ENCODE measurements around the gene PIWIL4.
A peak's percentile ranks its signal among the peaks of the same experiment; 100 is the strongest.
"Not testable (repeated sequence)": the region's sequence is repeated elsewhere in the genome, so short reads cannot be mapped to it uniquely, and the experiment has no call there.

The PIWIL4 gene

DNA sequence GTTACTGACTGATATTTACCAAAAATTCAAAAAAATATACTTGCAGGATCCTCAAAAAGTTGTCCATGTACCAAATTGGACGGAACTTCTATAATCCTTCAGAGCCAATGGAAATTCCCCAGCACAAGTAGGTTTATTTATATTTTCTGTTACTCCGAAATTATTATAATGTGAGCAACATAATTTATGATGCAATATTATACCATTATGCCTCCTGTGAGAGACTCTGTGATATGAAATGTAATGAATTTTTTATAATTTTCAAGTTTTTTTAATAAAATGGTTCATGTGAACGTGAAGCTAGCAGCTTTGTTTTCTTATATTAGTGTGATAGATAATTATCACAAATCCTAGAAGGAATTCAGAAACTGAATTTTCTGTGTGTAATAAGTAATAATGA lies 18.2 kb downstream of the PIWIL4 start:
- no peak for DNase-seq (ENCODE audit: low read depth)

DNA sequence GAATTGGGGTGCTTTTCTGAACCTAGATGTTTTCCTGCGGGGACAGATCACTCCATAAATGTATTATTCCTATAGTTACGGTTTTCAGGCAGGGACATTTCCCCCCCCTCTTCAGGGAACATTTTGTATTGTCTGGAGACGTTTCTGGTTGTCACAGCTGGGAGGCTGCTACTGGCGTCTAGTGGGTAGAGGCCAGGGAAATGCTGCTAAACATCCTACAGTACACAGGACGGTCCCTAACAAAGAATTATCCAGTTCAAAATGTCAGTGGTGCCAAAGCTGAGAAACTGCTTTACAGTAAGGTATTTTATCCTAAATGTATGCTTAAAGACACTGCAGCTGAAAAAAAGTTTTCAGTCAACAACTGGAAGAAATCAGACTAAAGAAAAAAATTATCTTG lies 19.4 kb downstream of the PIWIL4 start:
- no peak for DNase-seq (ENCODE audit: low read depth)

DNA sequence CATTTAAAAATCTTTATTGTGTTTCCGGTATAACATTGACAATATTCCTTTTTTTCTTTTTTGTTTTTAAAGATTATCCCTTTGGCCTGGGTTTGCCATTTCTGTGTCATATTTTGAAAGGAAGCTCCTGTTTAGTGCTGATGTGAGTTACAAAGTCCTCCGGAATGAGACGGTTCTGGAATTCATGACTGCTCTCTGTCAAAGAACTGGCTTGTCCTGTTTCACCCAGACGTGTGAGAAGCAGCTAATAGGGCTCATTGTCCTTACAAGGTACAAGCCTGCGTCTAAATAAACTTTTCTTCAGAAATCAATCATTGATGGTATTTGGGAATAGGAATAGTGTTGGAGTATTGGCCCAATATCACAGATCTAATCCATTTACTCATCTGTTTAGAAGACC lies 19.8 kb downstream of the PIWIL4 start:
- DNase-seq (ENCODE audit: low read depth): no peak

DNA sequence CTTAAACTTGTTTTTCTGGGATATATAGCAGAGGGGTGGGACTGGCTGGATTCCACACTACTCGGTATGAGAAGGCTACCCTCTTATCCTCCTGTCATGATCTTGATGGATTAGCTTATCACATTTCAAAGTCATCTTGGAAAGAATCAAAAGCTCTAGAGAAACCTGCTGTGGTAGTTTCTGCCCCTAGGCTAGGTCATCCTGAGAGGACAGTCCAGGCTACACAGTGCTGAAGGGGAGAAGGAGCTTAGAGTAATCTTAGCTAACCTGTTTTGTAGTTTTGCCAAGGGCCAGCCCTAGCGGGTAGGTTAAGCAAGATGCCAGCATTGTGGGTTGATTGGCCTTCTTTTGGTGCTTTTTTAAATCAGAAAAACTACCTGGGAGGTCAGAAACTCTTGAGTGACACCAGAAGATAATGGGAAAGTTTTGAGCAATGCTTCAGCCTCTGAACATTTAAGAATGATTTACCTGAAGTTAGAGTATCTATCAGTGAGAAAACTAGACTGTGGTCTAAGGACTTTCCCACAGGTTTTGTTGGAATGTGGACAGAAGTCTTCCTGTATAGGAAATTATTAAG lies 21.3 kb downstream of the PIWIL4 start:
- DNase-seq (ENCODE audit: low read depth): no peak

DNA sequence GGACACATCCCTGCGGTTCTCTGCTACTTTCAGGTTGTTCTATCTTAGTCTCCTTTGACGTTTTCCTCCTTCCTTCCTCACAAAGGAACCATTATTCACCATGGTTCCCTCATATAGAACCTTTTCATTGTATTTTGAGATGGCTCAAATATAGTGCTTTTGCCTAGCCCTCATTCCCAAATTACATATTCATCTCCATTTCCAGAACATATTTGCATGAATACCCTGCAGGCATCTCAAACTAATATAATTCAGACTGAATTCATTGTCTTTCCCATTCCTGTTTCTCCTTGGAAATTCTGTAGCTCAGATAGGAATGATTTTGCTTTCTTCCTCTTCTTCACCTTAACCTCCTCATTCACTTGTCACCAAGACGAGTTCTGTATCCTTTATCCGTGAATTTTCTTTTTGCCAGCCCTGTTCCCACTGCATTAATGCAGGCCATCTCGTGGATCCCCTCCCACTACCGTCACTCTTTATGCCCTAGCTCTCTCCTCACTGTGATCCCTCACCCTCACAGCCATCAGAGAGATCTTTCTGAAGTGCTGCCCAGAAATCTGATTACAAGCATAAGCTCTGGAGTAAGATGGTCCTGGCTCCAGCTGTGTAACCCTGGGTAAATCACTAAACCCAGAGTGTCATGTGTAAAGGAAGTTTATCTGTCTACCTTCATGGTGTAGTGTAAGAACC lies 23.3 kb downstream of the PIWIL4 start:
- DNase-seq (ENCODE audit: low read depth): no peak

DNA sequence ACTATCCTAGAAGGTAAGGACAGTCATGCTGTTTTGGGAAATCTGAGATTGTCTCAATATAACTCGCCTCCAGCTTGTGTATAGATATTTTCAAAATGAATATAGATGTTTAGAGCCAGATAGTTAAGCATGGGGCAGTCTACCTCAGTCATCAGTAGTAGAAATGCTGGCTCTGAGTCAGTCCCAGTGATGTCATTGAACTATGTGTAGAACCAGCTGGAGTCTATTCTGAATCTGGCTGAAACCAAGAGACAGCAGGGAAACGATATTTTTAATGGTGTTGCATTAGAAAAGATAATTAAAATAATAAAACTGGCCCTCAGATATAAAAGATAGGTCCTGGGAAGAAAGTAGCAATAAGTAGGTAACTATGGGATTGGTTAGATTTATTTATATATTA lies 25.9 kb downstream of the PIWIL4 start:
- no peak for DNase-seq (ENCODE audit: low read depth)

DNA sequence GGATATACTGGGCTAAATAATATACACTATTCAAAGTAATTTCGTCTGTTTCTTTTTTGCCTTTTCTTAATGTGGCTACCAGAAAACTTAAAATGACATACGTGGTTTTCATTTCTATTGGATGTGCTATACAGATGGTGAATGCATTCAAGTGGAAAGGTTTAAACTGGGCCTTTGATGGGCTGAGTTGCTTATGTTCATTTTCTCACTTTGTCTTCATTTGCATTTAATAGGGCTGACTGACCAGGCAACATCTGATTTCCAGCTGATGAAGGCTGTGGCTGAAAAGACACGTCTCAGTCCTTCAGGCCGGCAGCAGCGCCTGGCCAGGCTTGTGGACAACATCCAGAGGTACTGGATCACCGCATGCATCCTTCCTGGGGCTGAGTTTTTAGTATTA lies 27.9 kb downstream of the PIWIL4 start:
- DNase-seq (ENCODE audit: low read depth): no peak

DNA sequence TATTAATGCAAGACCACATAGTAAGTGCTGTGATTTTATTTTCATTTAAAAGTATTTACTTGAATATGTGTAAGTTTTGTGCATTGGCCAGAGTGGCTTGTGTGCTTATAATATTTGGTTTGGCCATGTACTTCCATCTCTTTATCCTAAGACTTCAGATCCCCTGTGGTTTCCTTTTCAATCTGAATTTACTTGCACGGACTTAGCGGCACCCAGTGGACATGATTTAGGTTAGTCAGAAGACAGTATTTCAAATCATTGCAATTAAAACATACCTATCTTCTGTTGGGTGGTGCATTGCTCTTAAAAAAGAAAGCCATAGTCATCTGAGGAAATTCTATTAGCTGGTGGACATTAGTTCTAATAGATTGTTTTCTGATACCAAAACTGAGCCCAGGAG lies 30.7 kb downstream of the PIWIL4 start:
- no peak for DNase-seq (ENCODE audit: low read depth)

DNA sequence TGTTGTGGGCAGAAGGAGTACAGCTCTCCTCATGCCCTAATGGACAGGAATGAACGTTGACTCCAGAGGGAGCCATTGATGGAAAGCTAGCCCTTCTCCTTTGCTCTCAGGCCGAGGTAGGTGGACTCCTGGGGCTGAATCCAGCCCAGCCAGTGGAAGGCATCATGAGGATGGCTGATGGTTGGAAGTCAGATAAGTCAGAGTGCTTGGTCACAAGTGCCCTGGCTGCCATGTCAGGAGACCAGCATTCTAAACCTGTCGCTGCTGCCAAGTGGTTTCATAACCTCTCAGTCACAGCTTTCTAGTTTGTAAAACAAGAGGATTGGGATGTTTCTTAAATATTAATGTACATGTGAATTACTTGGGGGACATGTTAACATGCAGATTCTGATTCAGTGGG lies 32.3 kb downstream of the PIWIL4 start:
- no peak for DNase-seq (ENCODE audit: low read depth)

DNA sequence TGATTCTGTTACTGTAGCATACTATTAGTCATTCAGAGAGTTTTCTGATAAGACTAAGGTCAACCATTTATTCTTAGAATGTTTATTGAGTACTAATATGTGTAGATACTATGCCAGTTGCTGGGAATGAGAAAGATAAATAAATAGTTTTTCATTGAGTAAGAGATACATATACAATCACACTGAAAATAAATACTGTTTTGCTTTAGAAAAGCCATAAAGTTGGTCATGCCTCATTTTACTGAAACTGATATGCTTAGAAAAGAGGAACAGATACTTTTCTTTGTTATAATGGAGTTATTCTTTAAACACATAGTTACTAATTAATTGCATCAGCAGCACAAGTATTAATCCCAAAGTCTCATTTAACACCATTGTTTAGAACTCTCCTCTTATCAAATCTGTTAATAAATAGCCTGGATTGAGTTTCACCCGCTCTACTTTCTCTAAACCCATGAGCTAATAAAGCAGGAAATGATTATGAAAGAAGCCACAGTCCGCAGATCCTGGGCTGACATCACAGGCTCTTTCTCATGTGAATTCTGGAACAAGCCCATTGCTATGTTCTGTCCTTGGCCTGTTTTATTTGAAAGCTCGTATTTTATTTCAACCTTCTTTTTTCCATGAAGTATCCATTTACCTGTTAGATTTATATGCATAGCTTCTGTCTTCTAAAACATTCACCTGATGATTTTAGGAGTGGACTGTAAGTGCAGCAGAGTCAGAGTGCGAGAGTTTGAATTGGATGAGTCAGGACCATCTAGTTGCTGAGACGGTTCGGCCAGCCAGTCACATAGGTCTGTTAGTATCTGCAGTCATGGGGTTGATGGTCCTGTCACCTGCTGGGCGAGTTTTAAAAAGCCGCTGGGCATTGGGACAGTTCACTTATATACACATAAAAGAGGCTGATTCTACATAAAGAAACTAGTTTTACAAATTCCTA lies 35.5 kb downstream of the PIWIL4 start:
- DNase-seq (ENCODE audit: low read depth): no peak

DNA sequence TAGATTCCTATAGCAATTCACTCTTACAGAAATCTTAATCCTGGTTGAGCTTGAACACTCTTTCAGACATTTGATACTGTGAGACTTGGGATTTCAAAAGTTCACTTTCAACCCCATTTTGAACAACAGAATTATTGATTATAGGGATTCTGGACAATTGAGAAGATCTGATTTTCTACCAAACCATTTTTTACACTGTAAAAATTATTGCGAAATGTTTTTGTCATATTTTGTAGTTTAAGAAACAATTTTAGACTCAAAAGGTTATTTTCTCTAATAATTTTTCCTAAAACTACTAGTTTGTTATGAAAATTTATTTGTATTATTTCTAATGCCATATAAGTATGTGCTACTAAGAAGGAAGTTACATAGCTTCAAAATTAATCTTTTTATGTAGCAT lies 36.4 kb downstream of the PIWIL4 start:
- DNase-seq (ENCODE audit: low read depth): no peak

DNA sequence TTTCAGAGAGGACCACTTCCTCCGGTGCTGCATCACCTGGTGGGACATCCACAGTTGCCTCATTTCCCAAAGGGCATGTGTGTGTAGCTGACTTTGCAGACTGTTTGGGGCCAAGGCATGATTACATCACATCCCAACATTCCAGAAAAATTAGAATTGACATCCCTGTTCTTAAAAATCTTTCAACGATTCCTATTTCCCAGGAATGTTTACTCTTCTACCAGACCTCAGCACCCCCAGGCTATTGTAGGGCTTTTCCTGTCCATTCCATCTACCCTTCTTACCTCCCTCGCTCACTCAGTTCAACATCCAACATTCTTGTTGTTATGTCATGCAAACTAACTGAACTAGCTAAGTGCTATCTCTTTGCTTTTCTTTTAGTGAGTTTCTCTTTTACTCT lies 37.3 kb downstream of the PIWIL4 start:
- no peak for DNase-seq (ENCODE audit: low read depth)

DNA sequence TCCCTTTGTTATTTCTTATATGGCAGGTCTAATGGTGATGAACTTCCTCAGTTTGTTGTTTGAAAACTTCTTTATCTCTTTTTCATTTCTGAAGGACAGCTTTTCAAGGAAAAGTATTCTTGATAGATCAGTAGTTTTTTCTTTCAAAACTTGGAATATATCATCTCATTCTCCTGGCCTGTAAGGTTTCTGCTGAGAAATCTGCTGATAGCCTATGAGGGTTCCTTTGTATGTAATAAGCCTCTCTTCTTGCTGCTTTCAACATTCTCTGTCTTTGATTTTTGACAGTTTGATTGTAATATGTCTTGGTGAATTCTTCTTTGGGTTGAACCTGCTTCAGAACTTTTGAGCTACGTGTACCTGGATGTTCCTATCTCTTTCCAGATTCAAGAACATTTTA lies 46.0 kb downstream of the PIWIL4 start:
- no peak for DNase-seq (ENCODE audit: low read depth)

DNA sequence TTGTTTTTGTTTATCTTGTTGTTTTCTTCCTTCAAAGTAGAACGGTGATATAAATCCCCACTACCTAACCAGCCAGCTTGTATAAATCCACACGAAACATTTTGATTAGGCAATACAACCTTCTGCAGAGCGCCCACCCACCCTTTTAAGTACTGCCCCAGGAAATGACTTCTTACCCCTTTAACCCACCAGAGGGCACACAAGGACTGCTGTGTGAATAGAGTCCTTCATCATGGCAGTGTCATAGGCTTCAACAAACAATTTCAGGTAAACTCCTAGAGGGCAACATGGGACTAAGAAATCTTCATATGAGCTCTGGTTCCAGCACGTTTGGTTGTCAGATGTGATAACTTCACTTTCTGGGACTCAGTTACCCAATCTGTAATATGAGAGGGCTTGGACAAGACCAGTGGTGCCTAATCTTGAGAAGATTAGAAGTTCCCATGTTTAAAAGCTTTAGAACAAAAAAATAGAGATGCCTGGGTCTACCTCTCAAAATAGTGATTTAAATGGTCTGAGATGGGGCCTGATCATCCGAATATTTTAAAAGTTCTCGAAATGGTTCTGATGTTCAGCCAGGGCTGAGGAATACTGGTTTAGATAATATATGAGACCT lies 56.1 kb downstream of the PIWIL4 start:
- DNase-seq (ENCODE audit: low read depth): peak; percentile 73

DNA sequence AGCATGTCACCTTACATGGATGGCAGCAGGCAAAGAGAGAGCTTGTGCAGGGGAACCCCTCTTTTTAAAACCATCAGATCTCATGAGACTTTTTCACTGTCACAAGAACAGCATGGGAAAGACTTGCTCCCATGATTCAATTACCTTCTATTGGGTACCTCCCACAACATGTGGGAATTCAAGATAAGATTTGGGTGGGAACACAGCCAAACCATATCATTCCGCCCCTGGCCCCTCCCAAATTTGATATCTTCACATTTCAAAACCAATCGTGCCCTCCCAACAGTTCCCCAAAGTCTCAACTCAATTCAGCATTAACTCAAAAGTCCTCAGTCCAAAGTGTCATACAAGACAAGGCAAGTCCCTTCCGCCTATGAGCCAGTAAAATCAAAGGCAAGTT lies 58.3 kb downstream of the PIWIL4 start:
- not testable (repeated sequence) for DNase-seq (ENCODE audit: low read depth)

DNA sequence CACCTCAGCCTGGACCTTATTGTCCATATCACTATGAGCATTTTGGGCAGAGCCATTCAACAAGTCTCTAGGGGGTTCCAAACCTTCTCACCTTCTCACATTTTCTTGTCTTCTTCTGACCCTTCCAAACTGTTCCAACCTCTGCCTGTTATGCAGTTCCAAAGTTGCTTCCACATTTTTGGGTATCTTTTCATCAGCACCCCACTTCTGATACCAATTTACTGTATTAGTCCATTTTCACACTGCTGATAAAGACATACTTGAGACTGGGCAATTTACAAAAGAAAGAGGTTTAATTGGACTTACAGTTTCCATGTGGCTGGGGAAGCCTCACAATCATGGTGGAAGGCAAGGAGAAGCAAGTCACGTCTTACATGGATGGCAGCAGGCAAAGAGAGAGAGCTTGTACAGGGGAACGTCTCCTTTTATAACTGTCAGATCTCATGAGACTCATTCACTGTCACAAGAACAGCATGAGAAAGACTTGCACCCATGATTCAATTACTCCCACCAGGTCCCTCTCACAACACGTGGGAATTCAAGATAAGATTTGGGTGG lies 59.9 kb downstream of the PIWIL4 start:
- DNase-seq (ENCODE audit: low read depth): not testable (repeated sequence)

DNA sequence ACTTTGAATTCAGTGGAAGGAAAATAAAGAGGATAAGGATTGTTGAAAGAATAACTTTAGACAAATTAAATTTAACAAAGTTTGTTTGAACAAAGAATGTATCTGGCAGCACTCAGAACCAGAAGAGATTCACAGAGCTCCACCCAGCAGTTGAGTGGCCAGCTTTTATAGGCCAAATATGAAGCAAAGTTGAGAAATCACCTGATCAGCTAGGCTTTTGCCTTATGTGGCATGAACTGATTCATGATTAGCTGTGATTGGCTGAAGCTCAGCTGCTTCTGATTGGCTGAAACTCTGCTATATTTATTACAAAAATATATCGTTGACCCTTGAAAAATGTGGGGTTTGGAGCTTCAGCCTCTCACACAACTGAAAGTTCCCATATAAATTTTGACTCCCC lies 62.6 kb downstream of the PIWIL4 start:
- DNase-seq (ENCODE audit: low read depth): no peak

DNA sequence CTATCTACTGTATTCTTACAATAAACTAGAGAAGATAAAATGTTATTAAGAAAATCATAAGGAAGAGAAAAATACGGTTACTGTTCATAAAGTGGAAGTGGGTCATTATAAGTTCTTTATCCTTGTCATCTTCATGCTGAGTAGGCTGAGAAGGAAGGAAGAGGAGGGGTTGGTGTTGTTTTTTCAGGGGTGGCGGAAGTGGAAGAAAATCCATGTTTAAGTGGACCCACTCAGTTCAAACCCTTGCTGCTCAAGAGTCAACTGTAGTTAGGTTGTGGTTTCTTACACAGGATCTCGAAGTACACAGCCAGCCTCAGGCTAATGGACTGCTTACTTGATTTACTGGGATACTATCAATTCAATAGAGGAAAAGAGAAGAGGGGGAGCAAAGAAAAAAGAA lies 63.1 kb downstream of the PIWIL4 start:
- DNase-seq (ENCODE audit: low read depth): peak; percentile 35

DNA sequence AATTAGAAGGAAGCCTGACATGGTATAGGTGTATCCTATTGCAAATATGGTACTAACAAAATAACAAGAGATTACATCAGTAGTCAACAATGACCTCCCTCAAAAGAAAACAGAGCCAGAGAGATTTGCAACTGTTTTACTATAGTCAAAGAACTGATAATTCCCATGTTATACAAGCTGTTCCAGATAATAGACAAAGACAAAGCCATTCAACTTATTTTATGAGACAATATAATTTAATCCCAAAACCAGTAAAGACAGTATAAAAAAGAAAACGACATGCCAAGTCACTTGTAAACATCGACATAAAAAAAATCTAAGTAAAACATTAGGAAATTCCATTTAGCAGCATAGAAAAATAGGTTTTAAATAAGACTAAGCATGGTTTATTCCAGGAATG lies 65.2 kb downstream of the PIWIL4 start:
- no peak for DNase-seq (ENCODE audit: low read depth)

DNA sequence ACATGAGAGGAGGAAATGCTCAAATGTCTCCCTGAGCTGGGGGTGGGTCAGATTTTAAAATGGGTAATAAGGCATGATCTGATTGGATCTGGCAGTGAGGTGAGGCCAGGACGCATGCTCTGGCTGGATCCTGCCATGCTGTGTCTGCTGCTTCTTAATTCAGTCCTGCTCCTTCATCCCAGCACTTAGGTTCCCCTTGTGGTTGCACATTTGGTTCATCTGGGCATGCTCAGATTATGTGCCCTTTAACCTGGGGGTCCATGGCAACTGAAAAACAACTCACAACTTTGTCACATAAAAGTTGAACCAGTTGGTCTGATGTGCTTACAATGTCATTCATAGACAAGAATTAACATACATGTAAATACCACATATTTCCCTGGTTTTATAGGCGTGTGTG lies 67.9 kb downstream of the PIWIL4 start:
- DNase-seq (ENCODE audit: low read depth): no peak

DNA sequence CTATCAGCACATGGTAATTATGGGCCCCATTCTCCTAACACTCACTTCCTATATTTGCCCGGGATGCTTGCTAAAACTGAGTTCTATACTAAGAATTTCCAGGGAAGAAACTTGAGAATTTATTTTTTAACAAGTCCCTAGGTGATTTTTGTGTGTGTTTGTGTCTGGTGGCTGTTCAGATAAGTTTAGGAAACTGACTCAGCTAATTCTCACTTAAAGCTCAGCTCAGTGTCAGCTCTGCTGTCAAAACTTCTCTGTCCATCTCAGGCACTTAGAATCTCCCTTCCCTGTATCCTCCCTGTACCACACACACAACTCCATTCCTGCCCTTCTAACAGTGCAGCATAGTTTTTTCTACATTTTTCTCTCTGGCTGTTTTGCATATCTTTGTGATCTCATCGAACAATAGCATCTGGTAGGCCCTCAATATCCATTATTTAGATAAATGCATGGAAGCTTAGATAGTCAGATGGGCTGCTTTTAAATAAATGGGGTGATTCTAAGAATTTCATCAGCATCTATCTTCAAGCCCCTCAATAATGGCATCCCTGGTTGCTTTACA lies 69.3 kb downstream of the PIWIL4 start:
- DNase-seq (ENCODE audit: low read depth): no peak

DNA sequence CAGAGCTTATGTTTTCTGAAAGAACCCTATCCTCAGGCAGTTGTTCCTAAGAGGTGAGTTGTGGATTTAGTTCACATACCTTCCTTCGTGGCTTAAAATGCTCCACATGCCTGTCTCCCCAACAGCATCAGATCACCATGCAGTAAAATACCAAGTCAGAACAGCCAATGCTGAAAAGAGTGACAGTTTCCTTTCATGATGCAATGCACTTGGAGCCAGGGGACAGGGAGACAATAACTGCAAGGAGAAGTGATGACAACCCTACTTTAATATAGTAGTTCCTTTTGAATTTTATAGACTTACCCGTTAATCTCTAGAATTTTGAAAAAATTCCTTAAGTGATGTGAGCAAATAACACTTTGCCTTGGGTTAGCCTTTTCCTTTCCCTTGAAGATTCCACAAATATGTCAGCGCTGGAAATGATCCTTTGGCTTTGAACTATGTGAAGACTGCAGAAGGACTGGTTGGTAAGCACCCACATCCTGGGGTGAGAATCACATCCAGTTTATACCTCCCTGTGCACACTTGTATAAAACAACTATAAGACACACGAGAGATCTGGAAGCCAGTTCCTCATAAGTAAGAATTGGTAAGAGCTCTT lies 71.2 kb downstream of the PIWIL4 start:
- DNase-seq (ENCODE audit: low read depth): no peak
